Thoracic aorta (tissue), 2 donors: ENCODE data around the gene WDR5. TPM values are rescaled to one million over a fixed set of nuclear protein-coding genes. Genes with fewer than 3 reads are reported as not detected.

Experiments used
- ATAC-seq: fragments of 150-250 bp; one replicate; pipeline ENCODE4 v1.8.0; 2017; ENCODE audit warnings: low read depth; ENCODE audit not compliant: insufficient number of reproducible peaks, low FRiP score
- DNase-seq: peaks from one replicate; pipeline ENCODE4 v3.0.0-alpha.2; 2020; ENCODE audit warnings: low spot score
- H3K27ac ChIP-seq, 2 donors: fragments of 200-600 bp; sonication (generic); 1 replicate in 1 of 2; 2 replicates in 1 of 2; pipeline ENCODE4 v1.5.1; 2016; ENCODE audit warnings: mild to moderate bottlenecking in 2 of 2, moderate library complexity in 2 of 2
- H3K27me3 ChIP-seq: fragments of 200-600 bp; sonication (generic); replicated peaks from 2 replicates; pipeline ENCODE4 v1.6.0; 2016; ENCODE audit warnings: mild to moderate bottlenecking; ENCODE audit not compliant: insufficient read depth
- H3K36me3 ChIP-seq: fragments of 200-600 bp; sonication (generic); one replicate; pipeline ENCODE4 v1.5.1; 2016
- H3K4me1 ChIP-seq, 2 donors: fragments of 200-600 bp; sonication (generic); 1 replicate in 1 of 2; 2 replicates in 1 of 2; pipeline versions ENCODE4 v1.5.1 to v1.6.0; 2016; ENCODE audit warnings: low read depth in 2 of 2, mild to moderate bottlenecking in 1 of 2; ENCODE audit not compliant: control insufficient read depth in 1 of 2
- H3K4me3 ChIP-seq: fragments of 200-600 bp; sonication (generic); 2 replicates; pipeline ENCODE4 v1.5.1; 2016; ENCODE audit warnings: mild to moderate bottlenecking
- H3K9me3 ChIP-seq: fragments of 200-600 bp; sonication (generic); 2 replicates; pipeline ENCODE4 v1.5.1; 2016
- CTCF ChIP-seq: fragments of 200-600 bp; sonication (generic); IDR thresholded peaks from one replicate; pipeline ENCODE4 v1.5.1; 2019; ENCODE audit warnings: antibody characterized with exemption
- total RNA-seq, 2 donors: library from RNA; depleted of rRNA; stranded (reverse); fragments of >200 nt; gene quantifications; one replicate each; pipeline versions ENCODE4 v1.1.0 to v1.2.3, GENCODE V29; 2016

Gene WDR5
- total RNA-seq, 2 donors from 2014 or later = 20.7 to 24.0 TPM

- peaks cover 6% of the 10 kb centered on the region for H3K36me3 ChIP-seq
- peaks cover 3 to 11% of the 10 kb centered on the region in 2 donors for H3K4me1 ChIP-seq
- ATAC-seq = peak; percentile 5
- H3K9me3 ChIP-seq = no peaks in the 10 kb centered on the region
- no peak for DNase-seq
- H3K27ac ChIP-seq = no peak overlapping the region
- H3K27me3 ChIP-seq = no peaks in the 10 kb centered on the region
- TF ChIP-seq CTCF = peak; percentile 73
- H3K4me3 ChIP-seq = no peak overlapping the region
Observed at GRCh38 chr9:134163371-134164196, 27.7 kb downstream of the WDR5 start.

DNA sequence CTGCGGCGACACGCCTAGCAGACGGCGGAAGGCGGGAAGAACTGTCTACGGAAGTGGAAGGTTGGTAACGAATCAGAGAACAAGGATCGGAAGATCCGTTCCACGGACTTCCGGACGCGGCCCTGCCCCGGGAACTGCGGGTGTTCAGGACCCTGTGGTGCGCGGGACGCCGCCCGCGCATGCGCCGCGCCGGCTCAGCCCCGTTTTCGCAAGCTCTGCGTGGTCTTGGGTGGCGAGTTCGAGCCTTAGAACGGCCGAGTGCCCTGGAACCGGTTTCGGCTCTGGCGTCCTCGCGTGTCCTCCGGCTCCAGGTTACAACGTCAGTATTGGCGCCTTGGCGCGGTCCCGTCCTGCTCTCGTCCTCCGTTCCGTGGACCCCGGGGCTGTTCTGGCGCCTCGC, 29.0 kb downstream of the WDR5 start:
- ATAC-seq = no peak
- H3K27ac ChIP-seq = no peak overlapping the region
- H3K9me3 ChIP-seq = no peaks in the 10 kb centered on the region
- H3K4me1 ChIP-seq = peaks cover 3 to 11% of the 10 kb centered on the region in 2 donors
- DNase-seq = no peak
- H3K4me3 ChIP-seq = no peak overlapping the region
- no peaks in the 10 kb centered on the region for H3K36me3 ChIP-seq
- TF ChIP-seq CTCF = no peak
- H3K27me3 ChIP-seq = no peaks in the 10 kb centered on the region

DNA sequence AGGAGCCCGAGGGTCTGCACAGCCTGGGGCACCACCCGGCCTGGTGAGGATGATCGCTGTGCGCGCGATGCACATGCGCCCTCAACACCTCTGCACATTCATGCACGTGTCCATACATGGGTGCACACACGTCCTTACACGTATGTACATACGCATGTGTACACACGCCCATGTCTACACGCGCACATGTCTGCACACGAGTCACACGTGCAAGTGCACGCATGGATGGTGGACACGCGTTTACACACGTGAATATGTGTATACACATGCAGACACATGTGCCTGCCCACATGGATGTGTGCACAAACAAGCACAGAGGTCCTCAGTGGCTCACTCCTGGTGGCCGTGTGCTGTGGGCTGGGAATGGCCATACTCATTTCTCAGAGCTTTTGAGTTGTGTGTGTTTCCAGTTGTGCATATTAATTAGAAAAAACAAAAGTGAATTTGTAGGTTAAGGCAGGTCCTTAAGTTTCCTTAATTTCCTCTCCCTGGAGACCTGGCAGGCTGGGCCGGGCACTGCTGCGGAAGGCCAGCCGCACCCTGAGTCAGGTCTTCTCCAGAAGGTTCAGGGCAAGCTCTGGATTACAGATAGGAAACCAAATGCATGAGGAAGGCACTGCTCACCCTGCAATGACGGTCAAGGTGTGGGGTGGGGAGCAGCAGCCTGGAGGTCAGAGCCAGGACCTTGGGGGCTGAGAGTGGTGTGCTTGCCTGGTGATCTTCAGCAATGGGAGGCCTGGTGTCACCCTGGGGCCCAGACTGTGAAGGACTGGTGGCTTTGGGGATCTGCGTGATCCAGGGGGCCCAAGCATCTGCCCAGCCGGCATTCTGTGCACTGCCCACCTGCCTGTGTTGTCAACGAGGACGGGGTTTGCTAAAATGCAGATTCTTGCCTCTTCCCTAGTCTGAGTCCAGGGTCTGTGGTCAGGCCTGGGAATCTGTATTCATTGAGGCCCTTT, 29.8 kb downstream of the WDR5 start:
- Histone ChIP-seq H3K27ac (no peak overlapping the region), H3K4me1 (peaks cover 3 to 11% of the 10 kb centered on the region in 2 donors), H3K9me3 (no peaks in the 10 kb centered on the region), H3K36me3 (no peaks in the 10 kb centered on the region), H3K4me3 (no peak overlapping the region), H3K27me3 (no peaks in the 10 kb centered on the region)
- DNase-seq = no peak
- TF ChIP-seq CTCF = no peak
- no peak for ATAC-seq

DNA sequence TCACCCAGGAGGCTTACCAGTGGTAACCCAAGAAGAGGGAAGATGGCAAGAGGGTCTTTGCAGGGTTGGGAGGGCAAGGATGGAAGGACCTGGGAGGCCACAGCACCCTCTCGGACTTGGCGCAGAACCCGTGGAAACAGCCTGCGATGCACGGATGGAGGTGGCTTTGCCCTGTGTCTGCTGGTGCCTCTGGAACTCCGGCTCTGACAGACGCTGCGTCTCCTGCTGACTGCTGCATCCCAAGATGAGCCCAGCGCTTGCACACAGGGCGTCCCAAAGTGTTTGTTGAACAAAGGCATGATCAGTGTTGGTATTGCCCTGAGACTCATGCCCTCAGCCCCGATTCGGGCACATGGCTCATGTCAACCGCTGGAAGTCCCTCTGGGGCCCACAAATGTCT, 30.5 kb downstream of the WDR5 start:
- no peak overlapping the region for H3K4me3 ChIP-seq
- ATAC-seq = no peak

More for the DNA sequence above, 30.5 kb downstream of the WDR5 start:
- H3K4me1 ChIP-seq = peaks cover 3 to 11% of the 10 kb centered on the region in 2 donors
- no peak overlapping the region for H3K27ac ChIP-seq
- no peak for TF ChIP-seq CTCF
- H3K36me3 ChIP-seq = no peaks in the 10 kb centered on the region
- no peaks in the 10 kb centered on the region for H3K9me3 ChIP-seq
- no peaks in the 10 kb centered on the region for H3K27me3 ChIP-seq
- DNase-seq = no peak
